Measurements from ENCODE around the gene SPRR2D. TPM values are rescaled to one million over a fixed set of nuclear protein-coding genes. Genes with fewer than 3 reads are reported as not detected.

The SPRR2D gene
- total RNA-seq, 1 donor from 2014 or later: not detected

DNA sequence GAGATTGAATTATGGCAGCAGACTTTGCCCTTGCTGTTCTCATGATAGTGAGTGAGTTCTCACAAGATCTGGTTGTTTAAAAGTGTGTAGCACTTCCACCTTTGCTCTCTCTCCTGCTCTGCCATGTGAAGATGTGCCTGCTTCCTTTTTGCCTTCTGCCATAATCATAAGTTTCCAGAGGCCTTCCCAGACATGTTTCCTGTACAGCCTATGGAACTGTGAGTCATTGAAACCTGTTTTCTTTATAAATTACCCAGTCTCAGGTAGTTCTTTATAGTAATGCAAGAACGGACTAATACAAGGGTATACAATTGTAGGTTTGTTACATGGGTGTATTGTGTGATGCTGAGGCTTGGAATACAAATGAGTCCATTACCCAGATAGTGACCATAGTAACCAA, 5.7 kb downstream of the SPRR2D start:
- Mint-ChIP-seq H3K4me1 (no peaks in the 10 kb centered on the region), H3K4me3 (no peak overlapping the region), H3K27ac (no peak overlapping the region), H3K9me3 (no peaks in the 10 kb centered on the region), H3K36me3 (no peaks in the 10 kb centered on the region), H3K27me3 (ENCODE audit: low read depth) (peaks cover 46% of the 10 kb centered on the region)
- no peak for DNase-seq (ENCODE audit: low spot score in 2 of 2, unreplicated experiment in 2 of 2)
- TF ChIP-seq, protein P1, sequence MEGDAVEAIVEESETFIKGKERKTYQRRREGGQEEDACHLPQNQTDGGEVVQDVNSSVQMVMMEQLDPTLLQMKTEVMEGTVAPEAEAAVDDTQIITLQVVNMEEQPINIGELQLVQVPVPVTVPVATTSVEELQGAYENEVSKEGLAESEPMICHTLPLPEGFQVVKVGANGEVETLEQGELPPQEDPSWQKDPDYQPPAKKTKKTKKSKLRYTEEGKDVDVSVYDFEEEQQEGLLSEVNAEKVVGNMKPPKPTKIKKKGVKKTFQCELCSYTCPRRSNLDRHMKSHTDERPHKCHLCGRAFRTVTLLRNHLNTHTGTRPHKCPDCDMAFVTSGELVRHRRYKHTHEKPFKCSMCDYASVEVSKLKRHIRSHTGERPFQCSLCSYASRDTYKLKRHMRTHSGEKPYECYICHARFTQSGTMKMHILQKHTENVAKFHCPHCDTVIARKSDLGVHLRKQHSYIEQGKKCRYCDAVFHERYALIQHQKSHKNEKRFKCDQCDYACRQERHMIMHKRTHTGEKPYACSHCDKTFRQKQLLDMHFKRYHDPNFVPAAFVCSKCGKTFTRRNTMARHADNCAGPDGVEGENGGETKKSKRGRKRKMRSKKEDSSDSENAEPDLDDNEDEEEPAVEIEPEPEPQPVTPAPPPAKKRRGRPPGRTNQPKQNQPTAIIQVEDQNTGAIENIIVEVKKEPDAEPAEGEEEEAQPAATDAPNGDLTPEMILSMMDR (IDR thresholded peaks at IDR 0.05; ENCODE audit: unreplicated experiment): no peak

DNA sequence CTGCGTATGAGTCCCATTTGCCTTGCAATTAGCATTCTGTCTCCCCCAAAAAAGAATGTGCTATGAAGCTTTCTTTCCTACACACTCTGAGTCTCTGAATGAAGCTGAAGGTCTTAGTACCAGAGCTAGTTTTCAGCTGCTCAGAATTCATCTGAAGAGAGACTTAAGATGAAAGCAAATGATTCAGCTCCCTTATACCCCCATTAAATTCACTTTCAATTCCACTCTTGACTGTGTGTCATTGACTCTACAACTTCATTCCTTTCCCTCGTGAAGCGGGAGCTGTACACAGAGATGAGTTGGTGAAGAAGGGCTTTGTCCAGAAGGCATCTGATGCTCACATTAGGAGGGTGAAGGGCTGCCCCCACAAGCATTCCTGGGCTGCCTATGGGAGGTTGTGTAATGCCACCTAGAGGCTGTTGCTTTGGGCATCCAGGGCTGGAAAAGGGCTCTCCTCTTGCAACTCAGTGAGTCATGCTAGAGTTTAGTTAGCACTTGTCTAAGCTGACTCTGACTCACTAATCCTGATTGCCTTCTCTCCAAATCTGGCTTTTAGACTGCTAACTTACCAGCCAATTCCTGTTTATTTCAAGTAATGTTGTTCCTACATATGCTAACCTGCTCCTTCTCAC, 8.1 kb downstream of the SPRR2D start:
- DNase-seq (ENCODE audit: low spot score in 2 of 2, unreplicated experiment in 2 of 2): no peak
- H3K27ac Mint-ChIP-seq: no peak overlapping the region

DNA sequence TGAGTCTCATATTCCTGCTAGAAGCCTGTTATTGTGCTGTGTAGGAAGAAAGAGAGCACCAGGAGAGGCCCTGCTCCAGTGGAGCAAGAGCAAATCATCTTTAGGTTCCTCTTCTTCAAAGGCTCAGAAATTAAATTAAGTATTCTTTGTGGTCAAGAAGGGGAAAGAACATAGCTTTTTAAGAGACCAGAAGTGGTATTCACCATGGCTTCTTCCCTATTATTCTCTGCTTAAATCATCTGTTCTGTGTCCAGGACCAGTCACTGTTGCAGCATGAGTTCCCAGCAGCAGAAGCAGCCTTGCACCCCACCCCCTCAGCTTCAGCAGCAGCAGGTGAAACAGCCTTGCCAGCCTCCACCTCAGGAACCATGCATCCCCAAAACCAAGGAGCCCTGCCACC, 8.8 kb downstream of the SPRR2D start:
- Mint-ChIP-seq H3K27ac (no peak overlapping the region), H3K36me3 (no peaks in the 10 kb centered on the region), H3K27me3 (ENCODE audit: low read depth) (peaks cover 29% of the 10 kb centered on the region), H3K4me1 (no peaks in the 10 kb centered on the region), H3K4me3 (no peak overlapping the region), H3K9me3 (peaks cover 6% of the 10 kb centered on the region)
- no peak for DNase-seq (ENCODE audit: low spot score in 2 of 2, unreplicated experiment in 2 of 2)
- TF ChIP-seq, protein P1 (IDR thresholded peaks at IDR 0.05; ENCODE audit: unreplicated experiment): no peak

More for the DNA sequence above, 8.1 kb downstream of the SPRR2D start:
- no peaks in the 10 kb centered on the region for H3K4me1 Mint-ChIP-seq
- H3K4me3 Mint-ChIP-seq: no peak overlapping the region
- H3K27me3 Mint-ChIP-seq (ENCODE audit: low read depth): peaks cover 31% of the 10 kb centered on the region
- TF ChIP-seq, protein P1 (IDR thresholded peaks at IDR 0.05; ENCODE audit: unreplicated experiment): no peak
- H3K9me3 Mint-ChIP-seq: peaks cover 6% of the 10 kb centered on the region
- H3K36me3 Mint-ChIP-seq: no peaks in the 10 kb centered on the region

DNA sequence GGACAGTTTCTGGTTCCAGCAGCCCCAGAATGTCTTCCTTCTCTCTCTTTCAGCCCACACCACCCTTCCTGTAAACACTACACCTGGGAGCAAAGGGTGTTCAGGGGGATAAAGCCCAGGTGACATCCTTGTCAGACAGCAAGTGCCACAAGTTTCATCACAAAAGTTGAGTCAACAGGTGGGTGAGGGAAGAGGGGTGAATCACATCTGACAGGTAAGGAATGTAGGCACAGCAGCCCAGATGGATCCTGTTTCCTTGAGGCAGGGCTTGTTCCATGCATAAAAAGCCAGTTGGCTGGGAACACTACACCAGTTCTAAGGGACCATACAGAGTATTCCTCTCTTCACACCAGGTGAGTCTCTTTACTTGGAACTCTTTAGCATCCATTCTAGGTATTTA, 10.0 kb downstream of the SPRR2D start, which contains the start of gene SPRR1B:
Gene SPRR1B, plus strand, starts transcription at position 309 of the 400 bp plus-strand sequence. CDS start 1,143 bp downstream, outside the sequence.
- no peak within 1 kb of the TSS for H3K27ac Mint-ChIP-seq
- TF ChIP-seq, protein P1 (IDR thresholded peaks at IDR 0.05; ENCODE audit: unreplicated experiment): no peak

DNA sequence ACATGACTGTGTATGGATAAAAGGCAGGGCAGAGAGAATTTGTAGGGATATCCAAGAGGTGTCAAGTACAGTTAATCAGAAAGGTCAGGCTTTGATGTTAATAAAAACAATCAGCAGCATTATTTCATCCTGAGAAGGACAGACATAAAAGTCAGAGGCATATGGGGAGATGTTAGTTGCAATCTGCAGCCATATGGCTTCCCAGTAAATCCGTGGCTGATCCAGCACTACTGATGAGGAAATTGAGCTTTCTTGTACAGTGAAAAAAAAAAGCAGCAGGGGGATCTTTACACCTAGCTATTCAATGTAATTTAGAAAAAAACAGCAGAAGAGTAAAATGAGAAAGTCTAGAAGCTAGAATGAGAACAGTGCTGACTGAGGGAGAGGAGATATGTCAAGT, 12.2 kb downstream of the SPRR2D start:
- no peaks in the 10 kb centered on the region for H3K36me3 Mint-ChIP-seq

More for the DNA sequence above, 10.0 kb downstream of the SPRR2D start, which contains the start of gene SPRR1B:
- Mint-ChIP-seq H3K36me3 (no peaks in the 10 kb centered on the region), H3K4me3 (no peak within 1 kb of the TSS), H3K9me3 (peaks cover 6% of the 10 kb centered on the region), H3K4me1 (no peaks in the 10 kb centered on the region), H3K27me3 (ENCODE audit: low read depth) (peaks cover 21% of the 10 kb centered on the region)
- no peak for DNase-seq (ENCODE audit: low spot score in 2 of 2, unreplicated experiment in 2 of 2)

More for the DNA sequence above, 12.2 kb downstream of the SPRR2D start:
- peaks cover 15% of the 10 kb centered on the region for H3K27me3 Mint-ChIP-seq (ENCODE audit: low read depth)
- no peak overlapping the region for H3K27ac Mint-ChIP-seq
- TF ChIP-seq, protein P1 (IDR thresholded peaks at IDR 0.05; ENCODE audit: unreplicated experiment): no peak
- H3K4me1 Mint-ChIP-seq: no peaks in the 10 kb centered on the region
- peaks cover 6% of the 10 kb centered on the region for H3K9me3 Mint-ChIP-seq
- no peak for DNase-seq (ENCODE audit: low spot score in 2 of 2, unreplicated experiment in 2 of 2)
- H3K4me3 Mint-ChIP-seq: no peak overlapping the region

Measured in mesothelial cell of epicardium (in vitro differentiated cells).